H1 (cell line): ENCODE results near the gene ELP1. TPM values are rescaled to one million over a fixed set of nuclear protein-coding genes. Genes with fewer than 3 reads are reported as not detected.

Experiments
- ATF3 ChIP-seq: IDR thresholded peaks from 2 replicates; pipeline ENCODE4 v1.6.1; 2011; ENCODE audit warnings: low read depth, mild to moderate bottlenecking, low read length; ENCODE audit not compliant: insufficient read depth
- MAX ChIP-seq: IDR thresholded peaks from 2 replicates; pipeline ENCODE4 v1.6.1; 2012; ENCODE audit warnings: inconsistent platforms
- POLR2AphosphoS5 ChIP-seq: IDR thresholded peaks from 2 replicates; pipeline ENCODE4 v1.6.1; 2011; ENCODE audit warnings: low read depth, low read length
- RAD21 ChIP-seq, 2 experiments: IDR thresholded peaks in 1 of 2; conservative IDR thresholded peaks in 1 of 2; 2 replicates each; pipeline ENCODE4 v1.6.1; 2011; ENCODE audit warnings: low read depth in 2 of 2, low read length in 2 of 2, improper control_type of control experiment in 1 of 2, inconsistent platforms in 1 of 2, mild to moderate bottlenecking in 1 of 2, moderate library complexity in 1 of 2
- SIN3A ChIP-seq, 2 experiments: IDR thresholded peaks in 1 of 2; conservative IDR thresholded peaks in 1 of 2; 2 replicates each; pipeline ENCODE4 v1.6.1; 2011 to 2012; ENCODE audit warnings: low read length in 2 of 2, improper control_type of control experiment in 1 of 2, low read depth in 1 of 2, mild to moderate bottlenecking in 1 of 2
- TAF7 ChIP-seq: optimal IDR thresholded peaks from 2 replicates; pipeline ENCODE3; 2011; ENCODE audit warnings: low read depth, mild to moderate bottlenecking, inconsistent platforms, low read length, moderate library complexity, borderline replicate concordance
- polyA plus RNA-seq, 7 experiments: library from polyadenylated mRNA; depleted of rRNA in 3 of 7; stranded (reverse) in 5 of 7; unstranded in 2 of 7; fragments of >200 nt in 5 of 7; fragments of 200-250 nt in 2 of 7; gene quantifications; 1 replicate in 5 of 7; 2 replicates in 1 of 7; 4 replicates in 1 of 7; pipeline versions ENCODE4 v1.2.1 to v1.2.3, GENCODE V29; 2011 to 2013; ENCODE audit warnings: missing spikeins in 2 of 7, mixed read lengths in 2 of 7
- total RNA-seq: library from RNA; stranded (reverse); fragmentation: NEBNext Ultra II Directional; extraction: Animal tissue kit (Norgen Biotek cat#: 25700); gene quantifications from 2 replicates; pipeline ENCODE4 v1.2.1, GENCODE V29; 2021

The ELP1 gene
- total and polyA plus RNA-seq, 2 of the 8 experiments (the other 6 are each of a cell fraction or from before 2014, with no cell fraction given): 13.9 to 31.3 TPM

- TF ChIP-seq RAD21 (IDR thresholded peaks at IDR 0.05 in 1 of 2, conservative IDR thresholded peaks at IDR 0.05 in 1 of 2; ENCODE audit: low read depth in 2 of 2, low read length in 2 of 2) (no peak), MAX (no peak), ATF3 (no peak), TAF7 (no peak), SIN3A (conservative IDR thresholded peaks at IDR 0.05 in 1 of 2, IDR thresholded peaks at IDR 0.05 in 1 of 2; ENCODE audit: low read depth in 1 of 2, low read length in 2 of 2) (no peak), POLR2AphosphoS5 (no peak)
- TF ChIP-seq, all 59 proteins: peak for 0
Observed at GRCh38 chr9:108831496-108832178, 102.3 kb downstream of the ELP1 start (continued).
